ENCODE results near the gene MAU2.

GRCh38 chr19:19278315-19278714 is 42.3 kb upstream of the MAU2 start:
- TF ChIP-seq CTCF (IDR thresholded peaks at IDR 0.05) (no peak), POLR2A (IDR thresholded peaks at IDR 0.05) (no peak)

Measured in testis (tissue), 2 donors.